NCI-H1436 treated with DMSO at 0.1 percent for 48 hours (cell line): ENCODE measurements around the gene NUTM1.

ENCODE experiments used
- DNase-seq: peaks from one replicate; lab custom pipeline; 2025; lab: John Stamatoyannopoulos, UW

Gene NUTM1

GRCh38 chr15:34342737-34343575 lies at the start of gene NUTM1, which contains the start of gene NOP10:
NUTM1 (plus strand) TSS chr15:34343315; CDS start chr15:34343697, 382 bp downstream.
NOP10 (minus strand) TSS chr15:34343136; CDS start chr15:34343073, 63 bp downstream.
- DNase-seq = peak; percentile 57

- DNase-seq = no peak
These were observed 46.1 kb upstream of the NUTM1 start for GRCh38 chr15:34297059-34297458.

- no peak for DNase-seq
These were observed 42.1 kb upstream of the NUTM1 start for GRCh38 chr15:34301058-34301457.

GRCh38 chr15:34304613-34305012 lies 38.5 kb upstream of the NUTM1 start:
- no peak for DNase-seq

GRCh38 chr15:34311563-34311962 lies 31.6 kb upstream of the NUTM1 start:
- DNase-seq = no peak

GRCh38 chr15:34314491-34315490 lies 28.3 kb upstream of the NUTM1 start:
- DNase-seq = no peak

GRCh38 chr15:34318277-34319079 lies 24.6 kb upstream of the NUTM1 start:
- DNase-seq = peak; percentile 28

- DNase-seq = no peak
These were observed 19.9 kb upstream of the NUTM1 start for GRCh38 chr15:34323217-34323616.

GRCh38 chr15:34324933-34325332 lies 18.2 kb upstream of the NUTM1 start:
- DNase-seq = no peak

GRCh38 chr15:34325368-34325767 lies 17.7 kb upstream of the NUTM1 start:
- no peak for DNase-seq

GRCh38 chr15:34327906-34328305 lies 15.2 kb upstream of the NUTM1 start:
- DNase-seq = no peak

GRCh38 chr15:34329006-34329405 lies 14.1 kb upstream of the NUTM1 start:
- DNase-seq = no peak

- DNase-seq = no peak
These were observed 12.8 kb upstream of the NUTM1 start for GRCh38 chr15:34330279-34330678.

GRCh38 chr15:34331809-34332208 lies 11.3 kb upstream of the NUTM1 start:
- no peak for DNase-seq

- DNase-seq = no peak
These were observed 10.5 kb upstream of the NUTM1 start for GRCh38 chr15:34332553-34333120.

GRCh38 chr15:34334672-34335071 lies 8.4 kb upstream of the NUTM1 start:
- DNase-seq = no peak

GRCh38 chr15:34335176-34336032 lies 7.7 kb upstream of the NUTM1 start:
- DNase-seq = no peak

- DNase-seq = no peak
These were observed 6.7 kb upstream of the NUTM1 start for GRCh38 chr15:34336231-34336990.

GRCh38 chr15:34336991-34337556 lies 6.0 kb upstream of the NUTM1 start:
- DNase-seq = no peak
